Testis (tissue), 2 donors: ENCODE results near the gene HCRT.

ENCODE experiments used
- POLR2A ChIP-seq: fragments of 450-650 bp; IDR thresholded peaks from one replicate; pipeline ENCODE4 v1.6.1; 2017; ENCODE audit warnings: antibody characterized with exemption, mild to moderate bottlenecking, moderate library complexity
- TF ChIP-seq, protein P1 (sequence below), 3 experiments: fragments of 450-650 bp in 2 of 3; fragments of 200-600 bp in 1 of 3; sonication (generic) in 1 of 3; IDR thresholded peaks; one replicate each; pipeline ENCODE4 v1.5.1; 2016 to 2019; ENCODE audit warnings: antibody characterized with exemption in 3 of 3, mild to moderate bottlenecking in 2 of 3, moderate library complexity in 1 of 3

DNA sequence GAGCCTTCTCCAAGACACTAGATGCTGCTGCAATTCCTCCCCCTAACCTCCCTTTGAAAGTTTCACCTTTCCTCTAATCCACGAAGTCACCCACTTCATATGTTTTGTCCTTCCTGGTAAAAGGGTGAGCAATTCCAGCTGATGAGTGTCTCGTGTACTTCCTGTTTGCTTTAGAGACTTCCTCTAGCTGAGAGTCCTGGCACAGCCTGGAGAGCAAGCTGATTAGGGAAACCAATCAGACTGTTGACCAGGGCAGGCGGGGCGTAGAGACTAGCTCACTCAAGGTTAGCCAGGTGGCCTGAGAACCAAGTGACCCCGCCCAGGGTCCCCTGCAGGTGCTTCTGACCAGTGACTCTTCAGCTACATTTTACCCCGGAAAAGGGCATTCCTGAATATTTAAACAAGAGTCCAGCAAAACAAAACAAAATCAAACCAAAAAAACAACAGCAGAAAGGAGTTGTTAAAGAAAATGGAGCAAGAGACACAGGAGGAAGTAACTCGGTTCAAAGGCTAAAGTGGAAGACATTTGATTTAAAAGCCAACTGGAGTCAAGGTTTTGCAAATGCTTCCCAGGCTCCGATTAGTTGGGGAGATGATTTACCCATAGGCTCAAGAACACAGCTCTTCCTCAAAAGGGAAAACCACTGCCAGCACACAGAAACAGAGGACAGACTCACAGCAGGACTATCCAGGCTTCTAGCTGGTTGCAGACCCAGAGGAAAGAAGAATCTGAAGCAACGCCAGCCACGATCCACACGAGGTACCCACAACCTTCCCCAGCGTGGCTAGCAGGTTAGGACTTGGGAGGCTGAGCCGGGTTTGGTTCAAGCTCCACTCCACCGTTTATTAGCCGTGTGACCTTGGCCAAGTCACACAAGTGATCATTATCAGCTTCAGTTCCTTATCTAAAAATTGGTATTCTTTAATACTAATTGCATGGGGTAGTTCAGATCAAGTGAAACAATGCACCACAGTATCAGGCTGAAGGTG, 49.3 kb downstream of the HCRT start:
- TF ChIP-seq, protein P1, sequence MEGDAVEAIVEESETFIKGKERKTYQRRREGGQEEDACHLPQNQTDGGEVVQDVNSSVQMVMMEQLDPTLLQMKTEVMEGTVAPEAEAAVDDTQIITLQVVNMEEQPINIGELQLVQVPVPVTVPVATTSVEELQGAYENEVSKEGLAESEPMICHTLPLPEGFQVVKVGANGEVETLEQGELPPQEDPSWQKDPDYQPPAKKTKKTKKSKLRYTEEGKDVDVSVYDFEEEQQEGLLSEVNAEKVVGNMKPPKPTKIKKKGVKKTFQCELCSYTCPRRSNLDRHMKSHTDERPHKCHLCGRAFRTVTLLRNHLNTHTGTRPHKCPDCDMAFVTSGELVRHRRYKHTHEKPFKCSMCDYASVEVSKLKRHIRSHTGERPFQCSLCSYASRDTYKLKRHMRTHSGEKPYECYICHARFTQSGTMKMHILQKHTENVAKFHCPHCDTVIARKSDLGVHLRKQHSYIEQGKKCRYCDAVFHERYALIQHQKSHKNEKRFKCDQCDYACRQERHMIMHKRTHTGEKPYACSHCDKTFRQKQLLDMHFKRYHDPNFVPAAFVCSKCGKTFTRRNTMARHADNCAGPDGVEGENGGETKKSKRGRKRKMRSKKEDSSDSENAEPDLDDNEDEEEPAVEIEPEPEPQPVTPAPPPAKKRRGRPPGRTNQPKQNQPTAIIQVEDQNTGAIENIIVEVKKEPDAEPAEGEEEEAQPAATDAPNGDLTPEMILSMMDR (IDR thresholded peaks at IDR 0.05) = no peak
- TF ChIP-seq POLR2A = no peak
